HG03060 (cell line): ENCODE results near the gene CIB2.

ENCODE experiments used
- ATAC-seq: cut with Tn5 transposase; IDR thresholded peaks from one replicate; pipeline ENCODE4 v1.9.1; 2021; ENCODE audit warnings: low read depth, moderate number of reproducible peaks; ENCODE audit not compliant: unreplicated experiment

CIB2 gene

GRCh38 chr15:78149805-78150751 lies 18.8 kb upstream of the CIB2 start:
- peak; percentile 12 for ATAC-seq

GRCh38 chr15:78149068-78149804 lies 18.0 kb upstream of the CIB2 start, which contains the start of gene IDH3A:
Gene IDH3A (plus strand): TSS chr15:78149362. CDS start chr15:78149404, 42 bp downstream.
- peak; percentile 41 for ATAC-seq

- no peak for ATAC-seq
Observed at GRCh38 chr15:78148392-78149067, 17.3 kb upstream of the CIB2 start.

- no peak for ATAC-seq
Observed at GRCh38 chr15:78147566-78147965, 16.3 kb upstream of the CIB2 start.

GRCh38 chr15:78146425-78147154 lies 15.3 kb upstream of the CIB2 start:
- ATAC-seq, result no peak

- ATAC-seq, result no peak
Observed at GRCh38 chr15:78142332-78142731, 11.1 kb upstream of the CIB2 start.

- ATAC-seq, result no peak
Observed at GRCh38 chr15:78140292-78140691, 9.0 kb upstream of the CIB2 start.

GRCh38 chr15:78139578-78139977 lies 8.3 kb upstream of the CIB2 start:
- ATAC-seq, result no peak

- no peak for ATAC-seq
Observed at GRCh38 chr15:78133801-78134200, 2.6 kb upstream of the CIB2 start.

GRCh38 chr15:78130466-78131294 lies 565 bp downstream of the CIB2 start:
- no peak for ATAC-seq

- no peak for ATAC-seq
Observed at GRCh38 chr15:78129751-78130287, 1.4 kb downstream of the CIB2 start.

GRCh38 chr15:78129077-78129750 lies 2.0 kb downstream of the CIB2 start:
- ATAC-seq, result no peak

- ATAC-seq, result no peak
Observed at GRCh38 chr15:78127882-78128281, 3.4 kb downstream of the CIB2 start.

- no peak for ATAC-seq
Observed at GRCh38 chr15:78125267-78125666, 6.0 kb downstream of the CIB2 start.

- ATAC-seq, result no peak
Observed at GRCh38 chr15:78120523-78120922, 10.7 kb downstream of the CIB2 start.

- ATAC-seq, result no peak
Observed at GRCh38 chr15:78112551-78112950, 18.7 kb downstream of the CIB2 start.

GRCh38 chr15:78111788-78112187 lies 19.5 kb downstream of the CIB2 start:
- no peak for ATAC-seq

- ATAC-seq, result no peak
Observed at GRCh38 chr15:78110916-78111475, 20.2 kb downstream of the CIB2 start.
